GM12801 (cell line): ENCODE data around the gene ARHGAP21.

Experiments
- CTCF ChIP-seq: IDR thresholded peaks from one replicate; pipeline ENCODE4 v1.5.1; 2011; ENCODE audit warnings: control low read depth; ENCODE audit not compliant: insufficient read length; ENCODE audit errors: extremely low read depth

ARHGAP21 gene

DNA sequence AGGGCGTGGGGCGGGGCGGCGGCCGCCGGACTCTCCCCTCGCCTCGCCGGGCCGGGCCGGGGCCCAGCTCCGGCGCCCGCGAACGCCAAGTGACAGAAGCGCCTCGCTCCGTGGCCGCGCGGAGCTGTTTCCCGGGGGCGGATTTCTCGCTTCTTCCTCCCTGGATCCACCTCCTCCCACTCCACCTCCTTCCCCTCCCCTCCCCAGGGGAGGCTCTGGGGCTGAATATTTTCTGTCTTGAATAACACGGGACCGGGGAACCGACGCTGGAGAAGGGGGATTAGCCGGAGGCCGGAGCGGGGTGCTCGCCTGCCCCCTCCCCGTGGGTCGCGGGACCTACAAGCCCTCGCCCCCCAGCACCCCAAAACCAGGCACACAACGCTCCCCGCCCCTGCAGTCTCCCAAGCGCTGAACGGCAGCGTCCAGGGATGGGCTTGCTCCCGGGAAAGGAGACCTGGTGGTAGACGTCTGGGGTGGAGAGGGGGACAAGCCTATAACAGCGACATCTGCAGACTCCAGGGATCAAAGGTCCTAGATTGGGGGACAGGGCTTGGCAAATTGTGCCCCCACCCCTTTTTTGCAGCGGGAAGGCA is at the start of gene ARHGAP21:
TSS of gene ARHGAP21 (minus strand) at position 100 of the 593 bp plus-strand sequence. CDS start 1,988 bp downstream, outside the sequence.
- TF ChIP-seq CTCF, result no peak

DNA sequence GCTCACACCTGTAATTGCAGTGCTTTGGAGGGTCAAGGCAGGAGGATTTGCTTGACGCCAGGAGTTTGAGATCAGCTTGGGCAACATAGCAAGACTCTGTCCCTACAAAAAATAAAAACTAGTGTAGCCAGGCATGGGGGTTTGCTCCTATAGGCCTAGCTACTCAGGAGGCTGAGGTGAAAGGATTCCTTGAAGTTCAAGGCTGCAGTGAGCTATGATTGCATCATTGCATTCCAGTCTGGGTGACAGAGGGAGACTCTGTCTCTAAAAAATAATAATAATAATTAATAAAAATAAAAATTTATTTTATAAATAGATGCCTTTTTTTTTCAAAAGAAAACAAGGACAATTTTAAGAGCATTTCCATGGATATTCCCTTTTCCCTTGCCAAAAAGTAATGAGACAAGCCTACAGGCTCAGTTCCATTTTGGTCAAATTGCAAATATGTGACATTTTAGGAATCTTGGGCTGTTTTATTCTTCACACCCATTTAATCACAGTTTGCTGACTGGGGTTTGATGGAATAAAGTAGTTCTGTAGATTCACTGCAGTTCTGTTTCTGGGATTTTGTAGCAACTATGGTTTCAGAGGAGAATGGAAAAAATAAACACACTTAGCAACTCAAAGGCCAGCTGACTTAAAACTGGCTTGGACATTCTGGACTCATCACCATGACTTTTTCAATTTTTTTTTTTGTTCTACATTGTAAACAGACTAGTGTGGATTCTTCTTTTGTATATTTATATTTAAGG is 48.4 kb upstream of the ARHGAP21 start:
- no peak for TF ChIP-seq CTCF

GRCh38 chr10:24762966-24763623 is 39.4 kb upstream of the ARHGAP21 start:
- no peak for TF ChIP-seq CTCF

DNA sequence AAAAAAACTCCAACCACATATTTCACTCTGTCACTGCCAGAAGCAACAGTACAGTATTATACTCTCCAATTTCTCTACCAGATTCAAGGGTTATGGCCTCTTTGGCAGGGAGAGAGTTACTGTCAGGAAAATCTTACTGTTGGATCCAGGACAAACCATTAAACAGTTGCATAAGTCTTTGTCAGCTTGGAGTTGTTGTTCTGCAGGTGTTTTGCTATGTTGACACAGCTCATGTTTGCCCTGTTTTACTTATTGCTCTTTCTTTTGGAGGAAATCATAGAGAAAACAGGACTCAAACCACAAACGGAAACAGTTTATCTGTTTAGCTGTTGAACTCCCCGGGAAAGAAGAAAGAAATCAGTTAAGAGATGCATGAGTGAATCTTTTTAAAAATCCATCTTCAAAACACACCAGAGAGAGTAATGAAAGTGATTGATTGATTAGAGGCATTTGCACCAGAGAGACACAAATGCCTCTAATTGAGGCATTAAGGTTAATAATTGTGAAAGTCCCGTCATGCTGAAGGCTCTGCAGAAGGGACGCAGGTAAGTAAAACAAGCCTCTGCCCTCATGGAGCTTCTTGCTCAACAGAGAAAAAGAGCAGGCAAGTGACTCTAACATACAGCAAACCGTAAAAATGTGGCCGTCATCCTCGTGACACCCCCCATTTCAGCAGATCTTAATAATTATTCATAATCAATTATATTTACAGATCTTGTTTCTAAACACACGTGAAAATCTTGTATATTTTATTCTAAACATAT is 38.7 kb upstream of the ARHGAP21 start:
- TF ChIP-seq CTCF, result no peak

GRCh38 chr10:24759672-24760071 is 36.0 kb upstream of the ARHGAP21 start:
- no peak for TF ChIP-seq CTCF

DNA sequence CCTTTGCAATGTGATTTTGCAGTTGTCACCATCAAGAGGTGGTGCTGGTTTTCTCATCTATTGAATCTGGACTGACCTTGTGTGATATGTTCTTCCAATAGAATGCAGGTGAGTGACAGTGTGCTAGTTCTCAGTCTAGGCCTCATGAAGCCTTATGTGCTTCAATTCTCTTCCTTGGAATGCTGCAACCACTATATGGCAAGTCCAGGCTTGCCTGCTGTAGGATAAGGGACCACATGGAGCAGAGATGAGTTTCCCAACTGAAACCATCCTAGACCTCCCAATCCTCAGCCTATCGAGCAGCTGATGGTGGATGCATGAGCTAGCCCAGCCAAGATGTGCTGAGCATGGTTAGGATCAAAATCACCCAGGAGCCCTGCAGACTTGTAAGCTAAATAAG is 32.6 kb upstream of the ARHGAP21 start:
- TF ChIP-seq CTCF, result no peak

- no peak for TF ChIP-seq CTCF
These were observed 28.0 kb upstream of the ARHGAP21 start for GRCh38 chr10:24751716-24752115.
